T-cell (primary cell): ENCODE measurements around the gene MAP6. TPM values are rescaled to one million over a fixed set of nuclear protein-coding genes. Genes with fewer than 3 reads are reported as not detected.
A peak's percentile ranks its signal among the peaks of the same experiment; 100 is the strongest.

ENCODE experiments used
- ATAC-seq, 4 experiments: fragments of 200-7000 bp in 3 of 4; fragments of 150-1000 bp in 1 of 4; cut with Tn5 transposase; replicated peaks in 1 of 4; 1 replicate in 3 of 4; 2 replicates in 1 of 4; pipeline ENCODE4 v1.10.0; 2021; ENCODE audit warnings: moderate library complexity in 3 of 4, mild to moderate bottlenecking in 2 of 4, moderate number of reproducible peaks in 1 of 4
- CTCF ChIA-PET, 2 donors: fragments of 300-600 bp; sonication (Branson Sonifier 250); formaldehyde crosslinking; loops; one replicate each; lab custom pipeline; 2022; ENCODE audit warnings: antibody characterized with exemption in 2 of 2; lab: Charles Lee
- POLR2A ChIA-PET, 2 donors: fragments of 300-600 bp; sonication (Branson Sonifier 250); formaldehyde crosslinking; loops; one replicate each; lab custom pipeline; 2022; ENCODE audit warnings: antibody characterized with exemption in 2 of 2; lab: Charles Lee
- DNase-seq, 35 experiments: peaks; one replicate each; pipeline versions ENCODE4 v3.0.0 to v3.0.0-alpha.2; 2013 to 2023
- H3K27ac ChIP-seq: one replicate; pipeline ENCODE4 v1.5.1; 2013; ENCODE audit warnings: low read length
- H3K27me3 ChIP-seq, 2 experiments: replicated peaks in 1 of 2; 1 replicate in 1 of 2; 2 replicates in 1 of 2; pipeline versions ENCODE4 v1.6.1 to v1.7.0; 2013; ENCODE audit warnings: low read length in 1 of 2, mixed read lengths in 1 of 2; ENCODE audit not compliant: control insufficient read depth in 2 of 2, insufficient read depth in 2 of 2; ENCODE audit errors: extremely low read depth in 1 of 2
- H3K36me3 ChIP-seq, 2 donors: 1 replicate in 1 of 2; 2 replicates in 1 of 2; pipeline versions ENCODE4 v1.6.1 to v1.7.0; 2013; ENCODE audit warnings: low read length in 1 of 2; ENCODE audit not compliant: control insufficient read depth in 2 of 2, insufficient read depth in 1 of 2; ENCODE audit errors: extremely low read depth in 1 of 2
- H3K4me1 ChIP-seq, 2 experiments: 1 replicate in 1 of 2; 2 replicates in 1 of 2; pipeline versions ENCODE4 v1.6.1 to v1.7.0; 2013; ENCODE audit warnings: low read length in 2 of 2, mixed read lengths in 1 of 2; ENCODE audit not compliant: insufficient read depth in 2 of 2, control insufficient read depth in 1 of 2; ENCODE audit errors: extremely low read depth in 1 of 2
- H3K4me3 ChIP-seq, 2 donors: 1 replicate in 1 of 2; 2 replicates in 1 of 2; pipeline versions ENCODE4 v1.5.1 to v1.7.0; 2013; ENCODE audit warnings: mild to moderate bottlenecking in 2 of 2, low read length in 1 of 2, moderate library complexity in 1 of 2; ENCODE audit not compliant: control insufficient read depth in 1 of 2; ENCODE audit errors: extremely low read depth in 1 of 2
- H3K9me3 ChIP-seq: 2 replicates; pipeline ENCODE4 v1.7.0; 2013
- H3K27ac Mint-ChIP-seq, 2 donors: one replicate each; pipeline ENCODE4 v1.8.0; 2020 to 2021; ENCODE audit warnings: mild to moderate bottlenecking in 2 of 2, mixed read lengths in 2 of 2
- H3K27me3 Mint-ChIP-seq, 2 donors: one replicate each; pipeline ENCODE4 v1.8.0; 2021 to 2022; ENCODE audit warnings: mixed read lengths in 2 of 2
- H3K36me3 Mint-ChIP-seq: one replicate; pipeline ENCODE4 v1.8.0; 2021; ENCODE audit warnings: mixed read lengths
- H3K4me1 Mint-ChIP-seq, 3 donors: one replicate each; pipeline ENCODE4 v1.8.0; 2020 to 2022; ENCODE audit warnings: mixed read lengths in 3 of 3, mild to moderate bottlenecking in 1 of 3
- H3K4me3 Mint-ChIP-seq, 3 donors: one replicate each; pipeline ENCODE4 v1.8.0; 2020 to 2022; ENCODE audit warnings: mild to moderate bottlenecking in 3 of 3, mixed read lengths in 3 of 3, moderate library complexity in 3 of 3
- H3K9me3 Mint-ChIP-seq, 3 donors: one replicate each; pipeline ENCODE4 v1.8.0; 2020 to 2022; ENCODE audit warnings: mixed read lengths in 3 of 3
- WGBS: methylation state at CpG from one replicate; pipeline ENCODE4 v1.1.5; 2013; ENCODE audit warnings: missing lambda C conversion rate; ENCODE audit not compliant: insufficient coverage; 5-methylcytosine and 5-hydroxymethylcytosine counted together
- total RNA-seq, 35 experiments: library from RNA in 6 of 35; stranded (reverse) in 6 of 35; fragments of 120-200 nt in 1 of 35; gene quantifications; one replicate each; pipeline versions ENCODE4 v1.2.1 to v1.2.4 and lab custom pipeline; 2013 to 2026

Gene MAP6
- total RNA-seq, 5 donors from 2014 or later (not counting 1 experiment from before 2014, with no cell fraction given), result 0.19 to 0.35 (median 0.30) TPM; not detected in 2

GRCh38 chr11:75562836-75563484 is 105.9 kb downstream of the MAP6 start:
- Mint-ChIP-seq H3K4me3 (peak overlapping the region; percentile 97 to 98 (median 98)), H3K27me3 (no peaks in the 10 kb centered on the region)
- CTCF ChIA-PET, result no interaction called here

GRCh38 chr11:75562048-75562835 is 106.6 kb downstream of the MAP6 start, which contains the start of gene SERPINH1:
Gene SERPINH1 (plus strand): TSS chr11:75562253. CDS start chr11:75566350, 4,097 bp downstream.
- no peaks in the 10 kb centered on the region for H3K36me3 Mint-ChIP-seq
- Histone ChIP-seq H3K36me3 (no peaks in the 10 kb centered on the region), H3K27ac (peak within 1 kb of the TSS; percentile 75), H3K9me3 (no peaks in the 10 kb centered on the region), H3K4me1 (peaks cover 3 to 47% of the 10 kb centered on the region in 2 experiments), H3K4me3 (peak within 1 kb of the TSS; percentile 90 to 93), H3K27me3 (peaks cover 0 to 3% of the 10 kb centered on the region in 2 experiments)
- ChIA-PET POLR2A (interaction anchor here (0.6 to 0.8 kb wide), 4 partner anchors 14 to 370 kb away, joined by 3 to 7 read pairs (median 4); no protein-coding TSS in a partner anchor), CTCF (no interaction called here)
- peak in 32 of 35 experiments; percentile 17 to 67 (median 32) for DNase-seq
- H3K4me1 Mint-ChIP-seq, result peaks cover 44 to 50% (median 49%) of the 10 kb centered on the region in 3 donors
- no peaks in the 10 kb centered on the region for H3K9me3 Mint-ChIP-seq
- H3K27ac Mint-ChIP-seq, result peak within 1 kb of the TSS; percentile 97 to 98
- under 1% methylated on average over 50 of the region's 51 CpGs for WGBS
- peak; percentile 80 to 87 (median 82) for ATAC-seq
- no peaks in the 10 kb centered on the region for H3K27me3 Mint-ChIP-seq
- peak within 1 kb of the TSS; percentile 97 to 98 (median 98) for H3K4me3 Mint-ChIP-seq

More at GRCh38 chr11:75562836-75563484, 105.9 kb downstream of the MAP6 start:
- Histone ChIP-seq H3K4me1 (peaks cover 3 to 47% of the 10 kb centered on the region in 2 experiments), H3K36me3 (peaks cover 0 to 4% of the 10 kb centered on the region in 2 donors), H3K27ac (peak overlapping the region; percentile 75), H3K4me3 (peak overlapping the region; percentile 90 to 93), H3K27me3 (peaks cover 0 to 3% of the 10 kb centered on the region in 2 experiments), H3K9me3 (no peaks in the 10 kb centered on the region)
- ATAC-seq, result no peak
- Mint-ChIP-seq H3K4me1 (peaks cover 44 to 50% (median 49%) of the 10 kb centered on the region in 3 donors), H3K36me3 (no peaks in the 10 kb centered on the region), H3K9me3 (no peaks in the 10 kb centered on the region), H3K27ac (peak overlapping the region; percentile 97 to 98)
- DNase-seq, result no peak
- 17% methylated on average over 6 of the region's 16 CpGs for WGBS
- POLR2A ChIA-PET, result interaction anchor here in 1 of 2 donors (0.7 to 0.8 kb wide), 2 partner anchors 15 to 305 kb away, joined by 3 read pairs; no protein-coding TSS in a partner anchor

- no peak for ATAC-seq
- POLR2A ChIA-PET, result interaction anchor here (0.6 kb wide), 3 partner anchors 15 to 369 kb away, joined by 5 to 7 read pairs (median 6); no protein-coding TSS in a partner anchor
- Mint-ChIP-seq H3K4me3 (peak overlapping the region; percentile 97 to 98 (median 98)), H3K27me3 (no peaks in the 10 kb centered on the region), H3K9me3 (no peaks in the 10 kb centered on the region), H3K36me3 (no peaks in the 10 kb centered on the region), H3K4me1 (peaks cover 44 to 48% (median 45%) of the 10 kb centered on the region in 3 donors), H3K27ac (peak overlapping the region; percentile 97 to 98)
- H3K4me1 ChIP-seq, result peaks cover 3 to 43% of the 10 kb centered on the region in 2 experiments
- H3K27me3 ChIP-seq, result peaks cover 0 to 3% of the 10 kb centered on the region in 2 experiments
- DNase-seq, result no peak
- no peaks in the 10 kb centered on the region for H3K9me3 ChIP-seq
- no peaks in the 10 kb centered on the region for H3K36me3 ChIP-seq
- 6% methylated on average over 16 of the region's 21 CpGs for WGBS
- H3K27ac ChIP-seq, result peak overlapping the region; percentile 75
- CTCF ChIA-PET, result no interaction called here
- H3K4me3 ChIP-seq, result peak overlapping the region; percentile 90 to 93
Observed at GRCh38 chr11:75561426-75562047, 107.3 kb downstream of the MAP6 start.

- no peak for ATAC-seq
- WGBS, result no CpG with 5 or more reads among the region's 1 CpG
Observed at GRCh38 chr11:75560644-75561043, 108.2 kb downstream of the MAP6 start.

GRCh38 chr11:75558939-75559843 is 109.6 kb downstream of the MAP6 start:
- peaks cover 28 to 32% (median 28%) of the 10 kb centered on the region in 3 donors for H3K4me1 Mint-ChIP-seq
- no peaks in the 10 kb centered on the region for H3K9me3 ChIP-seq
- no peaks in the 10 kb centered on the region for H3K36me3 Mint-ChIP-seq
- peak overlapping the region in 1 of 3 donors; percentile 15 for H3K4me3 Mint-ChIP-seq
- ATAC-seq (no peak), DNase-seq (no peak)
- no peak overlapping the region for H3K4me3 ChIP-seq
- H3K4me1 ChIP-seq, result peaks cover 3 to 25% of the 10 kb centered on the region in 2 experiments
- ChIA-PET CTCF (no interaction called here), POLR2A (no interaction called here)
- 72% methylated on average over 5 of the region's 8 CpGs for WGBS
- H3K27me3 ChIP-seq, result peaks cover 0 to 13% of the 10 kb centered on the region in 2 experiments
- H3K27ac ChIP-seq, result no peak overlapping the region
- no peaks in the 10 kb centered on the region for H3K36me3 ChIP-seq
- H3K27me3 Mint-ChIP-seq, result no peaks in the 10 kb centered on the region
- H3K27ac Mint-ChIP-seq, result no peak overlapping the region
- H3K9me3 Mint-ChIP-seq, result no peaks in the 10 kb centered on the region

More at GRCh38 chr11:75560644-75561043, 108.2 kb downstream of the MAP6 start:
- Histone ChIP-seq H3K27ac (no peak overlapping the region), H3K36me3 (no peaks in the 10 kb centered on the region), H3K4me3 (no peak overlapping the region), H3K4me1 (peaks cover 3 to 35% of the 10 kb centered on the region in 2 experiments), H3K9me3 (no peaks in the 10 kb centered on the region), H3K27me3 (peaks cover 0 to 3% of the 10 kb centered on the region in 2 experiments)
- POLR2A ChIA-PET, result interaction anchor here in 1 of 2 donors (0.6 kb wide), 2 partner anchors 20 to 275 kb away, joined by 6 to 10 read pairs; no protein-coding TSS in a partner anchor
- Mint-ChIP-seq H3K4me1 (peaks cover 39 to 43% (median 40%) of the 10 kb centered on the region in 3 donors), H3K27ac (peak overlapping the region in 1 of 2 donors; percentile 73), H3K4me3 (peak overlapping the region; percentile 61 to 98 (median 71)), H3K27me3 (no peaks in the 10 kb centered on the region), H3K36me3 (no peaks in the 10 kb centered on the region), H3K9me3 (no peaks in the 10 kb centered on the region)
- no peak for DNase-seq
- CTCF ChIA-PET, result interaction anchor here in 1 of 2 donors (0.5 kb wide), 1 partner anchor 35 kb away, joined by 4 read pairs; the partner anchor contains the start of gene GDPD5
